Stimulated activated naive B cell treated with anti-CD40 and anti-IgM and Interleukin-4, amounts not matched to agents 10 μg/mL and 1 μg/mL and 100 μg/mL, for 72 hours (primary cell): ENCODE data around the gene MYO3B.
"Not testable (repeated sequence)": the region's sequence is repeated elsewhere in the genome, so short reads cannot be mapped to it uniquely, and the experiment has no call there.

Experiments
- ATAC-seq, 2 donors: fragments of 150-1000 bp; cut with Tn5 transposase; replicated peaks; 2 replicates each; pipeline ENCODE4 v1.10.0; 2021; ENCODE audit warnings: moderate library complexity in 1 of 2
- DNase-seq: peaks from one replicate; pipeline ENCODE4 v3.0.0; 2021
- H3K27ac Mint-ChIP-seq: one replicate; pipeline ENCODE4 v1.8.0; 2022; ENCODE audit warnings: mild to moderate bottlenecking, mixed read lengths
- H3K27me3 Mint-ChIP-seq, 2 donors: one replicate each; pipeline ENCODE4 v1.8.0; 2022; ENCODE audit warnings: mixed read lengths in 2 of 2
- H3K36me3 Mint-ChIP-seq, 2 donors: one replicate each; pipeline ENCODE4 v1.8.0; 2022; ENCODE audit warnings: mixed read lengths in 2 of 2, mild to moderate bottlenecking in 1 of 2
- H3K4me1 Mint-ChIP-seq, 2 donors: one replicate each; pipeline ENCODE4 v1.8.0; 2022; ENCODE audit warnings: mixed read lengths in 2 of 2, mild to moderate bottlenecking in 1 of 2
- H3K4me3 Mint-ChIP-seq, 2 donors: one replicate each; pipeline ENCODE4 v1.8.0; 2022; ENCODE audit warnings: mild to moderate bottlenecking in 2 of 2, mixed read lengths in 2 of 2, moderate library complexity in 1 of 2
- H3K9me3 Mint-ChIP-seq, 2 donors: one replicate each; pipeline ENCODE4 v1.8.0; 2022; ENCODE audit warnings: mixed read lengths in 2 of 2, mild to moderate bottlenecking in 1 of 2

MYO3B gene

GRCh38 chr2:170261566-170261965 is 83.6 kb downstream of the MYO3B start:
- Mint-ChIP-seq H3K27me3 (peaks cover 0 to 9% of the 10 kb centered on the region in 2 donors), H3K36me3 (no peaks in the 10 kb centered on the region), H3K4me3 (no peak overlapping the region), H3K4me1 (no peaks in the 10 kb centered on the region), H3K27ac (no peak overlapping the region), H3K9me3 (peaks cover 3 to 5% of the 10 kb centered on the region in 2 donors)
- DNase-seq, result no peak
- ATAC-seq, result no peak

- peaks cover 0 to 5% of the 10 kb centered on the region in 2 donors for H3K27me3 Mint-ChIP-seq
- no peak for DNase-seq
- H3K4me3 Mint-ChIP-seq, result no peak overlapping the region
- peaks cover 3 to 5% of the 10 kb centered on the region in 2 donors for H3K9me3 Mint-ChIP-seq
- no peaks in the 10 kb centered on the region for H3K36me3 Mint-ChIP-seq
- H3K4me1 Mint-ChIP-seq, result no peaks in the 10 kb centered on the region
- H3K27ac Mint-ChIP-seq, result no peak overlapping the region
- no peak for ATAC-seq
Measured at GRCh38 chr2:170262343-170262742, 84.4 kb downstream of the MYO3B start.

- Mint-ChIP-seq H3K9me3 (peaks cover 3 to 6% of the 10 kb centered on the region in 2 donors), H3K27ac (no peak overlapping the region), H3K4me1 (no peaks in the 10 kb centered on the region), H3K27me3 (peaks cover 0 to under 1% of the 10 kb centered on the region in 2 donors), H3K36me3 (no peaks in the 10 kb centered on the region), H3K4me3 (no peak overlapping the region)
- no peak for DNase-seq
- ATAC-seq, result no peak
Measured at GRCh38 chr2:170262806-170263205, 84.9 kb downstream of the MYO3B start.

- H3K9me3 Mint-ChIP-seq, H3K4me3 Mint-ChIP-seq, H3K4me1 Mint-ChIP-seq, DNase-seq, H3K27ac Mint-ChIP-seq, H3K27me3 Mint-ChIP-seq, ATAC-seq, H3K36me3 Mint-ChIP-seq: not testable (repeated sequence)
Measured at GRCh38 chr2:170263728-170264521, 86.0 kb downstream of the MYO3B start.

GRCh38 chr2:170264522-170264860 is 86.5 kb downstream of the MYO3B start:
- no peak for DNase-seq
- Mint-ChIP-seq H3K4me3 (no peak overlapping the region), H3K27ac (no peak overlapping the region), H3K27me3 (no peaks in the 10 kb centered on the region), H3K4me1 (no peaks in the 10 kb centered on the region), H3K36me3 (no peaks in the 10 kb centered on the region), H3K9me3 (peaks cover 3 to 6% of the 10 kb centered on the region in 2 donors)
- no peak for ATAC-seq

- no peak overlapping the region for H3K27ac Mint-ChIP-seq
- no peaks in the 10 kb centered on the region for H3K36me3 Mint-ChIP-seq
- H3K27me3 Mint-ChIP-seq, result no peaks in the 10 kb centered on the region
- DNase-seq, result no peak
- no peak for ATAC-seq
- H3K4me1 Mint-ChIP-seq, result no peaks in the 10 kb centered on the region
- H3K4me3 Mint-ChIP-seq, result no peak overlapping the region
- peaks cover 3 to 4% of the 10 kb centered on the region in 2 donors for H3K9me3 Mint-ChIP-seq
Measured at GRCh38 chr2:170264865-170265264, 86.9 kb downstream of the MYO3B start.

- H3K36me3 Mint-ChIP-seq, result no peaks in the 10 kb centered on the region
- H3K27ac Mint-ChIP-seq, result no peak overlapping the region
- no peak overlapping the region for H3K4me3 Mint-ChIP-seq
- peaks cover under 1 to 4% of the 10 kb centered on the region in 2 donors for H3K9me3 Mint-ChIP-seq
- ATAC-seq (no peak), DNase-seq (no peak)
- no peaks in the 10 kb centered on the region for H3K4me1 Mint-ChIP-seq
- no peaks in the 10 kb centered on the region for H3K27me3 Mint-ChIP-seq
Measured at GRCh38 chr2:170265321-170265720, 87.4 kb downstream of the MYO3B start.

- H3K4me3 Mint-ChIP-seq, result no peak overlapping the region
- no peak for DNase-seq
- no peak overlapping the region for H3K27ac Mint-ChIP-seq
- ATAC-seq, result no peak
- no peaks in the 10 kb centered on the region for H3K27me3 Mint-ChIP-seq
- no peaks in the 10 kb centered on the region for H3K4me1 Mint-ChIP-seq
- H3K9me3 Mint-ChIP-seq, result peaks cover 0 to 2% of the 10 kb centered on the region in 2 donors
- H3K36me3 Mint-ChIP-seq, result no peaks in the 10 kb centered on the region
Measured at GRCh38 chr2:170266358-170266757, 88.4 kb downstream of the MYO3B start.

GRCh38 chr2:170267071-170267470 is 89.1 kb downstream of the MYO3B start:
- no peak for ATAC-seq
- DNase-seq, result no peak

GRCh38 chr2:170270278-170270864 is 92.4 kb downstream of the MYO3B start:
- H3K4me1 Mint-ChIP-seq, result no peaks in the 10 kb centered on the region
- ATAC-seq, result no peak
- H3K27ac Mint-ChIP-seq, result no peak overlapping the region
- no peaks in the 10 kb centered on the region for H3K36me3 Mint-ChIP-seq
- no peak overlapping the region for H3K4me3 Mint-ChIP-seq
- no peak for DNase-seq
- no peaks in the 10 kb centered on the region for H3K27me3 Mint-ChIP-seq
- peaks cover 0 to 2% of the 10 kb centered on the region in 2 donors for H3K9me3 Mint-ChIP-seq

More at GRCh38 chr2:170267071-170267470, 89.1 kb downstream of the MYO3B start:
- no peak overlapping the region for H3K27ac Mint-ChIP-seq
- no peak overlapping the region for H3K4me3 Mint-ChIP-seq
- H3K9me3 Mint-ChIP-seq, result peaks cover 0 to 2% of the 10 kb centered on the region in 2 donors
- no peaks in the 10 kb centered on the region for H3K27me3 Mint-ChIP-seq
- H3K36me3 Mint-ChIP-seq, result no peaks in the 10 kb centered on the region
- H3K4me1 Mint-ChIP-seq, result no peaks in the 10 kb centered on the region

GRCh38 chr2:170271340-170271739 is 93.4 kb downstream of the MYO3B start:
- Mint-ChIP-seq H3K27me3 (no peaks in the 10 kb centered on the region), H3K27ac (no peak overlapping the region), H3K9me3 (peaks cover 0 to 2% of the 10 kb centered on the region in 2 donors), H3K36me3 (no peaks in the 10 kb centered on the region), H3K4me3 (no peak overlapping the region), H3K4me1 (no peaks in the 10 kb centered on the region)
- ATAC-seq (no peak), DNase-seq (no peak)

- peaks cover 0 to 5% of the 10 kb centered on the region in 2 donors for H3K9me3 Mint-ChIP-seq
- no peak for ATAC-seq
- H3K36me3 Mint-ChIP-seq, result no peaks in the 10 kb centered on the region
- H3K4me3 Mint-ChIP-seq, result no peak overlapping the region
- DNase-seq, result no peak
- no peak overlapping the region for H3K27ac Mint-ChIP-seq
- H3K4me1 Mint-ChIP-seq, result no peaks in the 10 kb centered on the region
- no peaks in the 10 kb centered on the region for H3K27me3 Mint-ChIP-seq
Measured at GRCh38 chr2:170276056-170276455, 98.1 kb downstream of the MYO3B start.

- DNase-seq (no peak), ATAC-seq (no peak)
- no peaks in the 10 kb centered on the region for H3K36me3 Mint-ChIP-seq
- H3K27me3 Mint-ChIP-seq, result no peaks in the 10 kb centered on the region
- H3K9me3 Mint-ChIP-seq, result peaks cover 0 to 5% of the 10 kb centered on the region in 2 donors
- no peaks in the 10 kb centered on the region for H3K4me1 Mint-ChIP-seq
- H3K4me3 Mint-ChIP-seq, result no peak overlapping the region
- H3K27ac Mint-ChIP-seq, result no peak overlapping the region
Measured at GRCh38 chr2:170276925-170277629, 99.1 kb downstream of the MYO3B start.

- DNase-seq (no peak), ATAC-seq (no peak)
- Mint-ChIP-seq H3K36me3 (no peaks in the 10 kb centered on the region), H3K27me3 (no peaks in the 10 kb centered on the region), H3K4me1 (peaks cover 0 to 2% of the 10 kb centered on the region in 2 donors), H3K9me3 (peaks cover 0 to 5% of the 10 kb centered on the region in 2 donors), H3K4me3 (no peak overlapping the region), H3K27ac (no peak overlapping the region)
Measured at GRCh38 chr2:170277951-170278350, 100.0 kb downstream of the MYO3B start.

- DNase-seq, H3K9me3 Mint-ChIP-seq, H3K27me3 Mint-ChIP-seq, H3K4me3 Mint-ChIP-seq, H3K27ac Mint-ChIP-seq, ATAC-seq, H3K36me3 Mint-ChIP-seq: not testable (repeated sequence)
- peaks cover 4 to 12% of the 10 kb centered on the region in 2 donors for H3K4me1 Mint-ChIP-seq
Measured at GRCh38 chr2:170279615-170280014, 101.7 kb downstream of the MYO3B start.
